HEK293 (cell line): ENCODE measurements around the gene ABR.
"Not testable (repeated sequence)": the region's sequence is repeated elsewhere in the genome, so short reads cannot be mapped to it uniquely, and the experiment has no call there.

Experiments
- CTCF ChIA-PET: fragments of 350-600 bp; formaldehyde crosslinking; extraction: SDS; loops from one replicate; lab custom pipeline; 2021; ENCODE audit warnings: antibody characterized with exemption; lab: Yijun Ruan, JAX
- POLR2A ChIA-PET: fragments of 300-600 bp; formaldehyde crosslinking; extraction: SDS; loops from one replicate; lab custom pipeline; 2020; ENCODE audit warnings: antibody characterized with exemption, inconsistent platforms; lab: Yijun Ruan, JAX
- H3K27ac ChIP-seq: fragments of 200-500 bp; sonication (Bioruptor generic); 2 replicates; pipeline ENCODE4 v1.5.1; 2014; ENCODE audit warnings: low read depth, low read length, control low read depth, inconsistent platforms; ENCODE audit errors: extremely low read depth
- H3K36me3 ChIP-seq, 2 experiments: fragments of 200-500 bp in 1 of 2; sonication (Bioruptor generic) in 1 of 2; 1 replicate in 1 of 2; 2 replicates in 1 of 2; pipeline ENCODE4 v1.5.1; 2014 to 2017; ENCODE audit warnings: inconsistent platforms in 2 of 2, low read length in 2 of 2; ENCODE audit not compliant: control insufficient read depth in 2 of 2, insufficient read depth in 1 of 2
- H3K4me1 ChIP-seq: fragments of 200-500 bp; sonication (Bioruptor generic); 2 replicates; pipeline ENCODE4 v1.5.1; 2014; ENCODE audit warnings: mild to moderate bottlenecking, low read length, inconsistent platforms; ENCODE audit not compliant: control insufficient read depth, insufficient read depth
- H3K4me3 ChIP-seq: 2 replicates; pipeline ENCODE4 v1.5.1; 2011; ENCODE audit warnings: low read depth, mild to moderate bottlenecking, control low read depth, low read length, moderate library complexity
- H3K9me3 ChIP-seq: fragments of 200-500 bp; sonication (Bioruptor generic); 2 replicates; pipeline ENCODE4 v1.5.1; 2014; ENCODE audit warnings: low read depth, low read length, inconsistent platforms; ENCODE audit not compliant: control insufficient read depth, insufficient read depth
- EGR2 ChIP-seq: fragments of 450-650 bp; formaldehyde crosslinking; IDR thresholded peaks from 2 replicates; pipeline ENCODE4 v1.5.1; 2016; ENCODE audit warnings: low read depth, missing biosample characterization, missing genetic modification characterization
- IKZF3 ChIP-seq: fragments of 450-650 bp; IDR thresholded peaks from 2 replicates; pipeline ENCODE4 v1.5.0; 2018; ENCODE audit warnings: missing biosample characterization, mild to moderate bottlenecking, missing genetic modification characterization, moderate library complexity
- KLF16 ChIP-seq: fragments of 450-650 bp; formaldehyde crosslinking; IDR thresholded peaks from 2 replicates; pipeline ENCODE4 v1.5.1; 2017; ENCODE audit warnings: missing biosample characterization, missing genetic modification characterization
- KLF9 ChIP-seq: fragments of 450-650 bp; formaldehyde crosslinking; IDR thresholded peaks from 2 replicates; pipeline ENCODE4 v1.5.1; 2016; ENCODE audit warnings: missing biosample characterization, missing genetic modification characterization, low read depth
- PRDM4 ChIP-seq: fragments of 450-650 bp; formaldehyde crosslinking; IDR thresholded peaks from 2 replicates; pipeline ENCODE4 v1.5.1; 2017; ENCODE audit warnings: missing biosample characterization, missing genetic modification characterization
- ZIC2 ChIP-seq: fragments of 450-650 bp; formaldehyde crosslinking; IDR thresholded peaks from 2 replicates; pipeline ENCODE4 v1.5.1; 2016; ENCODE audit warnings: missing biosample characterization, missing genetic modification characterization
- ZNF133 ChIP-seq: fragments of 450-650 bp; formaldehyde crosslinking; IDR thresholded peaks from 2 replicates; pipeline ENCODE4 v1.5.1; 2016; ENCODE audit warnings: missing biosample characterization, missing genetic modification characterization
- ZNF19 ChIP-seq: fragments of 450-650 bp; formaldehyde crosslinking; IDR thresholded peaks from 2 replicates; pipeline ENCODE4; 2016; ENCODE audit warnings: missing biosample characterization, missing genetic modification characterization, low read depth
- ZNF23 ChIP-seq: fragments of 450-650 bp; formaldehyde crosslinking; IDR thresholded peaks from 2 replicates; pipeline ENCODE4 v1.5.1; 2016; ENCODE audit warnings: missing biosample characterization, missing genetic modification characterization, borderline replicate concordance
- ZNF280D ChIP-seq: fragments of 450-650 bp; formaldehyde crosslinking; IDR thresholded peaks from 2 replicates; pipeline ENCODE4 v1.5.1; 2016; ENCODE audit warnings: missing biosample characterization, missing genetic modification characterization
- ZNF449 ChIP-seq: fragments of 450-650 bp; formaldehyde crosslinking; IDR thresholded peaks from 2 replicates; pipeline ENCODE4 v1.5.1; 2017; ENCODE audit warnings: missing biosample characterization, mild to moderate bottlenecking, missing genetic modification characterization, moderate library complexity
- ZNF585B ChIP-seq: fragments of 450-650 bp; formaldehyde crosslinking; IDR thresholded peaks from 2 replicates; pipeline ENCODE4 v1.5.1; 2016; ENCODE audit warnings: missing biosample characterization, missing genetic modification characterization
- ZNF664 ChIP-seq: fragments of 450-650 bp; formaldehyde crosslinking; IDR thresholded peaks from 2 replicates; pipeline ENCODE4 v1.5.1; 2016; ENCODE audit warnings: missing biosample characterization, missing genetic modification characterization
- TF ChIP-seq, protein P1 (sequence below): fragments of 450-650 bp; IDR thresholded peaks from 2 replicates; pipeline ENCODE4 v1.5.1; 2018; ENCODE audit warnings: missing biosample characterization, mild to moderate bottlenecking, missing genetic modification characterization

ABR gene

DNA sequence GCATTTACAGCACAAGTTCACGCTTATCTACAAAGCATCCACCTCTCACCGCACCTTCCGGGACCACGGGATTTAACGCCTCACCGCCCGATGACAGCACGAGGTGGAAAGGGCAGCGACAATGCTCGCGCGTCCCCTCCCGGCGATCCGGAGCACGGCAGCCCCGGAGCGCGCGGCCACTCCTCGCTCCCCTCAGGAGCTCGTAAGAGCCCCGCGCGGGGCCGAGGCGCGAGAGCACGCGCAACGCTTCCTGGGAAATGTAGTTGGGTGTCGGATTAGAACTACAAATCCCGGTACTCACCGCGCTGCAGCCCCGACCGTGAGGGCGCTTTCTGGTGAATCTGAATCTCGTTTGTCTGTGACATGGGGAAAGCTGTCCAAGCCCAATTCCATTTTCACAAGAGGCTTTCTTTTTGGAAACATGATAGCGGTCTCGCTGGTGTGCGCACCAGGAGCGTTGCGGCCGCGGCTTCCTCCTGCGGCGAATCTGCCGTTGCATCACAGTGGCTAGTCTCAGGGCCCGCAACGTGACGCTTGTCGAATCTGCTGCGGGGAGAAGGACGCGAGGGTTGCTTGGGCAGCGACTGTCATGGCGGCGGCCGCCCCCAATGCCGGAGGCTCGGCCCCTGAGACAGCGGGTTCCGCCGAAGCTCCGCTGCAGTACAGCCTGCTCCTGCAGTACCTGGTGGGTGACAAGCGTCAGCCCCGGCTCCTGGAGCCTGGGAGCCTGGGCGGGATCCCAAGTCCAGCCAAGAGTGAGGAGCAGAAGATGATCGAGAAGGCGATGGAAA is 183.0 kb downstream of the ABR start, which contains the start of gene TIMM22 (continued):
- peak; percentile 56; the same call in 1 of the 2 replicates for TF ChIP-seq ZNF449 (tag by site-specific recombination)
- no peak for TF ChIP-seq ZNF664 (tag by site-specific recombination)
- TF ChIP-seq EGR2 (tag by site-specific recombination) = peak; percentile 86
- no peak for TF ChIP-seq ZNF23
- TF ChIP-seq, protein P1, sequence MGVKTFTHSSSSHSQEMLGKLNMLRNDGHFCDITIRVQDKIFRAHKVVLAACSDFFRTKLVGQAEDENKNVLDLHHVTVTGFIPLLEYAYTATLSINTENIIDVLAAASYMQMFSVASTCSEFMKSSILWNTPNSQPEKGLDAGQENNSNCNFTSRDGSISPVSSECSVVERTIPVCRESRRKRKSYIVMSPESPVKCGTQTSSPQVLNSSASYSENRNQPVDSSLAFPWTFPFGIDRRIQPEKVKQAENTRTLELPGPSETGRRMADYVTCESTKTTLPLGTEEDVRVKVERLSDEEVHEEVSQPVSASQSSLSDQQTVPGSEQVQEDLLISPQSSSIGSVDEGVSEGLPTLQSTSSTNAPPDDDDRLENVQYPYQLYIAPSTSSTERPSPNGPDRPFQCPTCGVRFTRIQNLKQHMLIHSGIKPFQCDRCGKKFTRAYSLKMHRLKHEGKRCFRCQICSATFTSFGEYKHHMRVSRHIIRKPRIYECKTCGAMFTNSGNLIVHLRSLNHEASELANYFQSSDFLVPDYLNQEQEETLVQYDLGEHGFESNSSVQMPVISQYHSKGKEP (tag by site-specific recombination) = peak; percentile 70; the same call in 1 of the 2 replicates
- peak; percentile 93 for TF ChIP-seq KLF16 (tag by site-specific recombination)
- TF ChIP-seq ZNF19 (tag by site-specific recombination) = no peak
- 0 out of 2 replicates have a peak, but pooled peaks have one; percentile 13 for TF ChIP-seq ZNF133 (tag by site-specific recombination)
- TF ChIP-seq KLF9 (tag by site-specific recombination) = peak; percentile 62
- TF ChIP-seq ZNF280D (tag by site-specific recombination) = peak; percentile 87; the same call in 1 of the 2 replicates
- TF ChIP-seq IKZF3 = peak; percentile 58

DNA sequence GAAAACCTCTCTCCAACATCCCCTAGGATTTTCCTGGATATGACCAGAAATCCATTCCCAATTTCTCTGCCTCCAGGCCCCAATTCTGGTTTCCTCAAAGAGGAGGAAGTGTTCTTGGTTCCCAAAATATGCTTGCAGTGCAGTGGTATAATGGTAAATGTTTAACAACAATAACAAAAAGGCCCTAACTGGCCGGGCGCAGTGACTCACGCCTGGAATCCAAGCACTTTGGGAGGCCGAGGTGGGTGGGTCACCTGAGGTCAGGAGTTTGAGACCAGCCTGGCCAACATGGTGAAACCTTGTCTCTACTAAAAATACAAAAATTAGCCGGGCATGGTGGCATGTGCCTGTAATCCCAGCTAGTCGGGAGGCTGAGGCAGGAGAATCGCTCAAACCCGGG is 184.5 kb downstream of the ABR start:
- H3K9me3 ChIP-seq, H3K27ac ChIP-seq, POLR2A ChIA-PET, H3K4me3 ChIP-seq: not testable (repeated sequence)
- CTCF ChIA-PET = interaction anchor here (0.6 to 3.3 kb wide), 9 partner anchors 15 to 687 kb away, joined by 3 to 24 read pairs (median 9); partner anchors contain the start of gene NXN
- peaks cover 10 to 20% of the 10 kb centered on the region in 2 experiments for H3K36me3 ChIP-seq
- H3K4me1 ChIP-seq = peaks cover 10% of the 10 kb centered on the region
- 0 out of 2 replicates have a peak, but pooled peaks have one; percentile 0 for TF ChIP-seq ZNF585B (tag by site-specific recombination)

DNA sequence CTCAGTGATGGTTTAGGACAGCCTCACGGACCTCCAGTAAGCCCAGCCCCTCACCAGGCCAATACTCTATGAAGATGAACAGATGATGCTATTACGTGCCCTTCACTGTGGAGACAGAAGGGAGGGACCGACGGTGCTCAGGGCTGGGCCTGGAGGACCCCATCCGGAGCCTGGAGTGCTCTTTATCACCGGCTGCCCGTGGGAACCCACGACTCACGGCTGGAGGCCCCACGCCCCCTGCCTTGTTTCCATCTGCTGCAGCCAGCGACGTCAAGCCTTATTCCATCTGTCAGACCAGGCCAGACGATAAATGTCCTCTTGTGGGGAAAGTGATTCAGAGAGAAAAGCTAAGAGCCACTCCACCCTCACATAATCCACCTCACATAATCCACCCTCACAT is 186.8 kb downstream of the ABR start:
- no peak for TF ChIP-seq PRDM4 (tag by site-specific recombination)
- peak; percentile 52 for TF ChIP-seq ZIC2 (tag by site-specific recombination)
- TF ChIP-seq, all 188 proteins: peak for 1
- Histone ChIP-seq H3K9me3 (no peaks in the 10 kb centered on the region), H3K36me3 (no peaks in the 10 kb centered on the region), H3K4me3 (no peak overlapping the region), H3K27ac (no peak overlapping the region), H3K4me1 (peaks cover 3% of the 10 kb centered on the region)
- CTCF ChIA-PET = interaction anchor here (2.2 kb wide), 1 partner anchor 12 kb away, joined by 8 read pairs; no protein-coding TSS in a partner anchor
- POLR2A ChIA-PET = interaction anchor here (1.2 kb wide), 1 partner anchor 211 kb away, joined by 3 read pairs; the partner anchor contains the start of genes GLOD4 and MRM3
